GM12864 (cell line): Measurements from ENCODE around the gene DCD.

Experiments
- DNase-seq: peaks from one replicate; pipeline ENCODE4 v3.0.0-alpha.2; 2011; ENCODE audit warnings: low read depth
- H3K4me3 ChIP-seq: 2 replicates; pipeline ENCODE4 v1.5.1; 2011; ENCODE audit warnings: mild to moderate bottlenecking, low read depth, low read length, control low read depth
- TF ChIP-seq, protein P1 (sequence below): IDR thresholded peaks from 2 replicates; pipeline ENCODE4 v1.5.1; 2011; ENCODE audit warnings: low read depth, mild to moderate bottlenecking, moderate library complexity, low read length, control low read depth, inconsistent platforms; ENCODE audit errors: missing control alignments

The DCD gene

GRCh38 chr12:54648265-54648664 lies at the start of gene DCD:
TSS of gene DCD (minus strand) at chr12:54648365. CDS start at chr12:54648303, 62 bp downstream.
- TF ChIP-seq, protein P1, sequence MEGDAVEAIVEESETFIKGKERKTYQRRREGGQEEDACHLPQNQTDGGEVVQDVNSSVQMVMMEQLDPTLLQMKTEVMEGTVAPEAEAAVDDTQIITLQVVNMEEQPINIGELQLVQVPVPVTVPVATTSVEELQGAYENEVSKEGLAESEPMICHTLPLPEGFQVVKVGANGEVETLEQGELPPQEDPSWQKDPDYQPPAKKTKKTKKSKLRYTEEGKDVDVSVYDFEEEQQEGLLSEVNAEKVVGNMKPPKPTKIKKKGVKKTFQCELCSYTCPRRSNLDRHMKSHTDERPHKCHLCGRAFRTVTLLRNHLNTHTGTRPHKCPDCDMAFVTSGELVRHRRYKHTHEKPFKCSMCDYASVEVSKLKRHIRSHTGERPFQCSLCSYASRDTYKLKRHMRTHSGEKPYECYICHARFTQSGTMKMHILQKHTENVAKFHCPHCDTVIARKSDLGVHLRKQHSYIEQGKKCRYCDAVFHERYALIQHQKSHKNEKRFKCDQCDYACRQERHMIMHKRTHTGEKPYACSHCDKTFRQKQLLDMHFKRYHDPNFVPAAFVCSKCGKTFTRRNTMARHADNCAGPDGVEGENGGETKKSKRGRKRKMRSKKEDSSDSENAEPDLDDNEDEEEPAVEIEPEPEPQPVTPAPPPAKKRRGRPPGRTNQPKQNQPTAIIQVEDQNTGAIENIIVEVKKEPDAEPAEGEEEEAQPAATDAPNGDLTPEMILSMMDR, result no peak
- no peak for DNase-seq
- H3K4me3 ChIP-seq, result no peak within 1 kb of the TSS

- no peak overlapping the region for H3K4me3 ChIP-seq
- TF ChIP-seq, protein P1, result no peak
- DNase-seq, result no peak
Observed at GRCh38 chr12:54697851-54698250, 49.7 kb upstream of the DCD start.

DNA sequence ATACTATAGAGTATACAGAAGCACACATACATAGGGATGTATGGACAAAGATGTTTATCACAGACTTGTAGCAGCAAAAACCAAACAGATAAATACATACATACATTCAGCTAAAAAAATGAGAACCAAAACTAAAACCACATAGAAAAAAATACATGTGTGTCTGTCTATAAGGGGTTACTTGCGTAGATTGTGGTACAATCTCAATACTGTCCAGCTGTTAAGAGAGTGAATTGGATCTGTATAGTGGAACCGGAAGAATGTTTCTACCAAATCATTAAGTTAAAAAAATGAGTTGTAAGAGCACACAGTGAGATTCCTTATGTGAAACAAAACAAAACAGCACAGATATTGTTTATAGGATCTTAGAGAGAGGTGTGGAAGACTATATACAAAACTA lies 44.2 kb upstream of the DCD start:
- H3K4me3 ChIP-seq, result no peak overlapping the region
- DNase-seq, result peak; percentile 19
- TF ChIP-seq, protein P1, result no peak

DNA sequence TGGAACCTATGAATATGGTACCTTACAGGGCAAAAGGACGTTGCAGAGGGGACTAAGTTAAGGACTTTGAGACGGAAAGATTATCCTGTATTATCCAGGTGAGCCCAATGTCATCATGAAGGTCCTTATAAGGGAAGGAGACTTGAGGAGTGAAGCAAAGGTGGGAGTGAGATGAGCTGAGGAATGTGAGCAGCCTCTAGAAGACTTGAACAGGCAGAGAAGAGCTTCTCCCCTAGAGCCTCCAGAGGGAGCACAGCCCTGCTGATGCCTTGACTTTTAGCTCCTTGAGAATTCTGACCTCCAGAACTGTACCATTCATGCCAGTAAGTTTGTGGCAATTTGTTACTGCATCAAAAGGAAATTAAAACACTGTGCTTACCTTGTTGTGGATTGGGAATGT lies 41.8 kb upstream of the DCD start:
- no peak for DNase-seq
- H3K4me3 ChIP-seq, result no peak overlapping the region
- TF ChIP-seq, protein P1, result peak; percentile 35

DNA sequence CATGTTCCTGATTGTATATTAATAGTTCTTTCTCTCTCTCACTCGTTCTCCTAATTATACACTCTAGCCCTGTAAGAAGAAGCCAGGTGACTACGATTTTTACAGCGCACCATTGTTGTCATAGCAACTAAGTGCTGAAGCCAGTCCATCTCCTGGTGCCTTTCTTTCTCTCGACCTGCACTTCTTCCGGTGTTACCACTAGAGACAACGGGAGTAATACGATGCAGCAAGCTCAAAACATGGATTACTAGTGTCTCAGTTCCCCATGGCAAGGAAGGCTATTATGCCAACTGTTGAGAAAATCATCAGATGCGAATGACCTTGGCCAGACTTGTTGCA lies 40.8 kb upstream of the DCD start:
- no peak overlapping the region for H3K4me3 ChIP-seq
- DNase-seq, result no peak
- TF ChIP-seq, protein P1, result no peak

- no peak overlapping the region for H3K4me3 ChIP-seq
- no peak for DNase-seq
- TF ChIP-seq, protein P1, result no peak
Observed at GRCh38 chr12:54688309-54689033, 40.3 kb upstream of the DCD start.
